Trophoblast cell (in vitro differentiated cells and primary cell): ENCODE results near the gene ANKRD33B.
A peak's percentile ranks its signal among the peaks of the same experiment; 100 is the strongest.
"Not testable (repeated sequence)": the region's sequence is repeated elsewhere in the genome, so short reads cannot be mapped to it uniquely, and the experiment has no call there.

ENCODE experiments used
- DNase-seq, 2 donors: peaks; one replicate each; pipeline ENCODE4 v3.0.0-alpha.2; 2016
- H2AFZ ChIP-seq: 2 replicates; pipeline ENCODE4 v1.6.1; 2013; ENCODE audit warnings: low read length, moderate library complexity, mild to moderate bottlenecking; ENCODE audit not compliant: insufficient read depth, poor library complexity
- H2AK5ac ChIP-seq: 2 replicates; pipeline ENCODE4 v1.6.1; 2013; ENCODE audit warnings: mild to moderate bottlenecking, low read length
- H2BK120ac ChIP-seq: 2 replicates; pipeline ENCODE4 v1.6.1; 2013; ENCODE audit warnings: low read length, mild to moderate bottlenecking, moderate library complexity; ENCODE audit not compliant: insufficient read depth, poor library complexity
- H2BK12ac ChIP-seq: 2 replicates; pipeline ENCODE4 v1.6.1; 2013; ENCODE audit warnings: mild to moderate bottlenecking, low read length, moderate library complexity
- H2BK5ac ChIP-seq: 2 replicates; pipeline ENCODE4 v1.6.1; 2013; ENCODE audit warnings: low read length, low read depth, moderate library complexity, mild to moderate bottlenecking; ENCODE audit not compliant: poor library complexity
- H3K14ac ChIP-seq: 2 replicates; pipeline ENCODE4 v1.6.1; 2013; ENCODE audit warnings: mild to moderate bottlenecking, low read length
- H3K18ac ChIP-seq: 2 replicates; pipeline ENCODE4 v1.6.1; 2013; ENCODE audit warnings: mild to moderate bottlenecking, low read length
- H3K23ac ChIP-seq: 2 replicates; pipeline ENCODE4 v1.6.1; 2013; ENCODE audit warnings: low read length
- H3K27ac ChIP-seq: 2 replicates; pipeline ENCODE4 v1.5.1; 2013; ENCODE audit warnings: low read depth, mild to moderate bottlenecking, inconsistent platforms, low read length, moderate library complexity
- H3K27me3 ChIP-seq: 2 replicates; pipeline ENCODE4 v1.6.1; 2013; ENCODE audit warnings: inconsistent platforms, mild to moderate bottlenecking, low read length, moderate library complexity; ENCODE audit not compliant: insufficient read depth
- H3K36me3 ChIP-seq, 2 experiments: 1 replicate in 1 of 2; 2 replicates in 1 of 2; pipeline ENCODE4 v1.6.1; 2013; ENCODE audit warnings: low read length in 2 of 2, mild to moderate bottlenecking in 2 of 2, moderate library complexity in 1 of 2; ENCODE audit not compliant: insufficient read depth in 2 of 2, control insufficient read depth in 1 of 2
- H3K4ac ChIP-seq: 2 replicates; pipeline ENCODE4 v1.6.1; 2013; ENCODE audit warnings: low read depth, mild to moderate bottlenecking, low read length, moderate library complexity
- H3K4me1 ChIP-seq, 2 experiments: 1 replicate in 1 of 2; 2 replicates in 1 of 2; pipeline ENCODE4 v1.6.1; 2013; ENCODE audit warnings: low read length in 2 of 2, mild to moderate bottlenecking in 2 of 2, moderate library complexity in 1 of 2; ENCODE audit not compliant: insufficient read depth in 2 of 2, control insufficient read depth in 1 of 2
- H3K4me2 ChIP-seq: 2 replicates; pipeline ENCODE4 v1.6.1; 2013; ENCODE audit warnings: inconsistent platforms, mild to moderate bottlenecking, low read length, moderate library complexity
- H3K4me3 ChIP-seq: 2 replicates; pipeline ENCODE4 v1.5.1; 2013; ENCODE audit warnings: mild to moderate bottlenecking, low read depth, low read length, inconsistent platforms
- H3K79me1 ChIP-seq: one replicate; pipeline ENCODE4 v1.6.1; 2013; ENCODE audit warnings: low read length
- H3K79me2 ChIP-seq: 2 replicates; pipeline ENCODE4 v1.6.1; 2013; ENCODE audit warnings: low read length, mild to moderate bottlenecking; ENCODE audit not compliant: control insufficient read depth, insufficient read depth, poor library complexity
- H3K9ac ChIP-seq: 2 replicates; pipeline ENCODE4 v1.6.1; 2013; ENCODE audit warnings: mild to moderate bottlenecking, low read length
- H3K9me3 ChIP-seq: 2 replicates; pipeline ENCODE4 v1.6.1; 2013; ENCODE audit warnings: low read depth, mild to moderate bottlenecking, control low read depth, inconsistent platforms, low read length; ENCODE audit not compliant: insufficient read depth
- H4K12ac ChIP-seq: 2 replicates; pipeline ENCODE4 v1.6.1; 2013; ENCODE audit warnings: low read depth, mild to moderate bottlenecking, low read length, moderate library complexity
- H4K8ac ChIP-seq: 2 replicates; pipeline ENCODE4 v1.6.1; 2013; ENCODE audit warnings: low read depth, mild to moderate bottlenecking, low read length, moderate library complexity
- H4K91ac ChIP-seq: one replicate; pipeline ENCODE4 v1.6.1; 2013; ENCODE audit warnings: low read depth, mild to moderate bottlenecking, low read length, moderate library complexity
- WGBS: extraction: QIAGEN DNeasy Blood & Tissue Kit; methylation state at CpG from one replicate; pipeline ENCODE4 v1.1.7; 2013; ENCODE audit warnings: missing lambda C conversion rate; ENCODE audit not compliant: insufficient read length, insufficient coverage; ENCODE audit errors: extremely low coverage; 5-methylcytosine and 5-hydroxymethylcytosine counted together

The ANKRD33B gene

GRCh38 chr5:10546186-10546585, 17.7 kb upstream of the ANKRD33B start:
- Histone ChIP-seq H3K4ac (no peak overlapping the region), H2BK5ac (no peak overlapping the region), H3K23ac (no peak overlapping the region), H3K27me3 (no peaks in the 10 kb centered on the region), H4K8ac (no peak overlapping the region), H3K4me2 (no peak overlapping the region), H4K12ac (no peak overlapping the region), H3K4me3 (no peak overlapping the region), H3K27ac (no peak overlapping the region), H3K18ac (no peak overlapping the region), H2AK5ac (no peak overlapping the region), H3K9me3 (peaks cover 9% of the 10 kb centered on the region), H3K9ac (no peak overlapping the region), H4K91ac (no peak overlapping the region), H3K4me1 (peaks cover 8 to 9% of the 10 kb centered on the region in 2 experiments), H2BK12ac (no peak overlapping the region), H3K79me2 (no peaks in the 10 kb centered on the region), H3K79me1 (peaks cover 3% of the 10 kb centered on the region), H3K36me3 (no peaks in the 10 kb centered on the region), H2AFZ (no peak overlapping the region), H3K14ac (no peak overlapping the region), H2BK120ac (no peak overlapping the region)
- WGBS, result no CpG with 5 or more reads among the region's 7 CpGs
- no peak for DNase-seq

GRCh38 chr5:10548418-10549122, 15.3 kb upstream of the ANKRD33B start:
- H3K4me1 ChIP-seq, result peaks cover 20 to 25% of the 10 kb centered on the region in 2 experiments
- peaks cover 12% of the 10 kb centered on the region for H3K79me1 ChIP-seq
- no CpG with 5 or more reads among the region's 48 CpGs for WGBS
- no peak overlapping the region for H3K27ac ChIP-seq
- H4K8ac ChIP-seq, result no peak overlapping the region
- no peak overlapping the region for H2AK5ac ChIP-seq
- peak overlapping the region; percentile 19 for H3K23ac ChIP-seq
- no peak overlapping the region for H4K12ac ChIP-seq
- no peak for DNase-seq
- H3K27me3 ChIP-seq, result no peaks in the 10 kb centered on the region
- peak overlapping the region; percentile 2 for H3K4me3 ChIP-seq
- H2AFZ ChIP-seq, result no peak overlapping the region
- no peak overlapping the region for H3K9ac ChIP-seq
- no peak overlapping the region for H3K4ac ChIP-seq
- no peak overlapping the region for H3K4me2 ChIP-seq
- peaks cover 9% of the 10 kb centered on the region for H3K9me3 ChIP-seq
- H2BK12ac ChIP-seq, result no peak overlapping the region
- no peaks in the 10 kb centered on the region for H3K79me2 ChIP-seq
- no peak overlapping the region for H4K91ac ChIP-seq
- H3K36me3 ChIP-seq, result no peaks in the 10 kb centered on the region
- no peak overlapping the region for H2BK120ac ChIP-seq
- H2BK5ac ChIP-seq, result no peak overlapping the region
- no peak overlapping the region for H3K18ac ChIP-seq
- no peak overlapping the region for H3K14ac ChIP-seq

GRCh38 chr5:10549123-10549514, 14.8 kb upstream of the ANKRD33B start:
- not testable (repeated sequence) for H3K4ac ChIP-seq, H3K18ac ChIP-seq, H3K27me3 ChIP-seq, H2AK5ac ChIP-seq, H3K79me2 ChIP-seq, H3K23ac ChIP-seq, H3K14ac ChIP-seq, H4K12ac ChIP-seq, H3K9me3 ChIP-seq, H3K27ac ChIP-seq, H3K4me2 ChIP-seq, H2BK12ac ChIP-seq, DNase-seq, H4K91ac ChIP-seq, H2BK120ac ChIP-seq, H3K4me3 ChIP-seq, H2BK5ac ChIP-seq, H3K36me3 ChIP-seq, H2AFZ ChIP-seq, H4K8ac ChIP-seq, H3K9ac ChIP-seq
- H3K4me1 ChIP-seq, result peaks cover 20 to 25% of the 10 kb centered on the region in 2 experiments
- H3K79me1 ChIP-seq, result peaks cover 12% of the 10 kb centered on the region
- WGBS, result no CpG with 5 or more reads among the region's 30 CpGs

- WGBS, result no CpG with 5 or more reads among the region's 10 CpGs
- DNase-seq, result no peak
Measured at GRCh38 chr5:10550222-10550995, 13.5 kb upstream of the ANKRD33B start.

More at GRCh38 chr5:10550222-10550995, 13.5 kb upstream of the ANKRD33B start:
- Histone ChIP-seq H3K4ac (no peak overlapping the region), H3K4me3 (no peak overlapping the region), H3K36me3 (no peaks in the 10 kb centered on the region), H2BK120ac (peak overlapping the region; percentile 57), H3K9me3 (peaks cover 9% of the 10 kb centered on the region), H4K8ac (no peak overlapping the region), H4K12ac (no peak overlapping the region), H2AFZ (no peak overlapping the region), H3K23ac (no peak overlapping the region), H3K27me3 (no peaks in the 10 kb centered on the region), H3K14ac (peak overlapping the region; percentile 27), H2BK5ac (peak overlapping the region; percentile 27), H4K91ac (peak overlapping the region; percentile 45), H3K79me1 (peaks cover 14% of the 10 kb centered on the region), H3K4me2 (no peak overlapping the region), H2BK12ac (peak overlapping the region; percentile 70), H3K27ac (peak overlapping the region; percentile 61), H3K18ac (no peak overlapping the region), H3K9ac (no peak overlapping the region), H3K4me1 (peaks cover 22 to 29% of the 10 kb centered on the region in 2 experiments), H2AK5ac (peak overlapping the region; percentile 42), H3K79me2 (no peaks in the 10 kb centered on the region)
